ENCODE data around the gene RYR3. TPM values are rescaled to one million over a fixed set of nuclear protein-coding genes. Genes with fewer than 3 reads are reported as not detected.

RYR3 gene
- polyA plus RNA-seq, 2 donors: 1.0 to 1.8 TPM

DNA sequence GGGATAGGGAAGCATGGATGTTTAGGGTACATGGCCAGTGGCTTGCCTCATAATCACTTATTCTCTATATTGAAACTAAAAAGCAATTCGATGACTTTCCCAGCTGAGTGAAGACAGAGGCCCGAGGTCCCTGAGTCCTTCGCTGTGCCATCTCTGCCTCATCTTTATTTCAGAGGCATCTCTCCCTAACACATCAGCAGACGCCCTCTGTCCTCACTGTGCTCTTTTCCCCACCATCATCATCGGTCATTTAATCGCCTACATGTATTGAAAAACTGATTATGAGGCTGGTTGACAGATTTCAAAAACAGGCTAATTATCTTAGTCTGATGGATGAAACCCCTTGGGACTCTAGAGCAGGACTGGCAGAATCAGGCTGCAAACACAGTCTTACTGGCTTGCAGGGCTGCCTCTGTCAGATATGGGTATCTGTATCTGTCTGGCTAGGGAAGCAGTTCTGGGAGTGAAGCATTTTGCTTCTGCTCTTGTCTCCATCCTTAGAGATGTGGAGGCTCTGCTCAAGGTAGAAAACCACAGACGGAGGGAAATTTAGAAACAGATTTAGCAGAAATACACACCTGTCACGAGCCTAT, 366.6 kb downstream of the RYR3 start:
- H3K4me1 ChIP-seq (ENCODE audit: control insufficient read depth in 2 of 2, insufficient read depth in 2 of 2, low read length in 1 of 2): no peaks in the 10 kb centered on the region
- no peaks in the 10 kb centered on the region for H3K36me3 ChIP-seq (ENCODE audit: control insufficient read depth in 2 of 2, insufficient read depth in 2 of 2, low read length in 1 of 2)
- no peak overlapping the region for H3K27ac ChIP-seq (ENCODE audit: low read depth in 2 of 2, low read length in 1 of 2)
- 79 to 85% methylated on average over 8 of the region's 8 CpGs for WGBS, 2 donors
- H3K4me3 ChIP-seq (ENCODE audit: low read depth in 1 of 2, low read length in 2 of 2): no peak overlapping the region
- no peaks in the 10 kb centered on the region for H3K9me3 ChIP-seq (ENCODE audit: control insufficient read depth in 2 of 2, insufficient read depth in 1 of 2, low read depth in 1 of 2, low read length in 1 of 2)
- H3K27me3 ChIP-seq (ENCODE audit: control insufficient read depth in 1 of 2, insufficient read depth in 2 of 2, low read length in 2 of 2): no peaks in the 10 kb centered on the region

DNA sequence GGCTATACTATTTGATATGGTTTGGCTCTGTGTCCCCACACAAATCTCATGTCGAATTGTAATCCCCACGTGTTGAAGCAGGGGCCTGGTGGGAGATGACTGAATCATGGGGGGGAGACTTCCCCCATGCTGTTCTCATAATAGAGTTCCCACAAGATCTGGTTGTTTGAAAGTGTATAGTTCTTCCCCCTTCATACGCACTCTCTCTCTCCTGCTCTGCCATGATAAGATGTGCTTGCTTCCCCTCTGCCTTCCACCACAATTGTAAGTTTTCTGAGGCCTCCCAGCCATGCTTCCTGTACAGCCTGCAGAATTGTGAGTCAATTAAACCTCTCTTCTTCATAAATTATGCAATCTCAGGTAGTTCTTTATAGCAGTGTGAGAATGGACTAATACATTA, 367.4 kb downstream of the RYR3 start:
- H3K9me3 ChIP-seq (ENCODE audit: control insufficient read depth in 2 of 2, insufficient read depth in 1 of 2, low read depth in 1 of 2, low read length in 1 of 2): no peaks in the 10 kb centered on the region
- H3K4me1 ChIP-seq (ENCODE audit: control insufficient read depth in 2 of 2, insufficient read depth in 2 of 2, low read length in 1 of 2): no peaks in the 10 kb centered on the region
- H3K36me3 ChIP-seq (ENCODE audit: control insufficient read depth in 2 of 2, insufficient read depth in 2 of 2, low read length in 1 of 2): no peaks in the 10 kb centered on the region
- H3K27ac ChIP-seq (ENCODE audit: low read depth in 2 of 2, low read length in 1 of 2): no peak overlapping the region
- no peak overlapping the region for H3K4me3 ChIP-seq (ENCODE audit: low read depth in 1 of 2, low read length in 2 of 2)
- H3K27me3 ChIP-seq (ENCODE audit: control insufficient read depth in 1 of 2, insufficient read depth in 2 of 2, low read length in 2 of 2): no peaks in the 10 kb centered on the region
- 46 to 49% methylated on average over 3 of the region's 3 CpGs for WGBS, 2 donors

DNA sequence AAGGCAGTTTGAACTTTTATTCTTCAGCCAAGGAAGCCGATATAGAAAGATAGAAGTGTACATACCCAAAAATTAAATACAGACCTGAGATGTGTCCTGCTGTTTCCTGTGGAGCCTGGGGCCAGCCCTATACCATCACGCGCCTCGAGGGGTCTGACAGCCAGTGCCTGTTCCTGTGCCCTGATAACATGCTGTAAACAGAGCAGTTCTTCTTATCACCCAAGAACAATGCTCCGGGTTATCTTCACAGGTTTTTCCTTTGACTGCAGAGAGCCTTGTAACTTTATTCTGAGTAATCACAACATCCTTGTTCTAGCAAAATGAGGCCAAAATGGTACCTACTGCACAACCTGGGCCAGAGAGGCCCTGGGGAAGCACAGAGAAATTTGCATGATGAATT, 367.8 kb downstream of the RYR3 start:
- Histone ChIP-seq H3K27ac (ENCODE audit: low read depth in 2 of 2, low read length in 1 of 2) (no peak overlapping the region), H3K36me3 (ENCODE audit: control insufficient read depth in 2 of 2, insufficient read depth in 2 of 2, low read length in 1 of 2) (no peaks in the 10 kb centered on the region), H3K9me3 (ENCODE audit: control insufficient read depth in 2 of 2, insufficient read depth in 1 of 2, low read depth in 1 of 2, low read length in 1 of 2) (peaks cover 0 to under 1% of the 10 kb centered on the region in 2 donors), H3K4me3 (ENCODE audit: low read depth in 1 of 2, low read length in 2 of 2) (no peak overlapping the region), H3K27me3 (ENCODE audit: control insufficient read depth in 1 of 2, insufficient read depth in 2 of 2, low read length in 2 of 2) (no peaks in the 10 kb centered on the region), H3K4me1 (ENCODE audit: control insufficient read depth in 2 of 2, insufficient read depth in 2 of 2, low read length in 1 of 2) (no peaks in the 10 kb centered on the region)
- WGBS, 2 donors: 52 to 64% methylated on average over 5 of the region's 5 CpGs

DNA sequence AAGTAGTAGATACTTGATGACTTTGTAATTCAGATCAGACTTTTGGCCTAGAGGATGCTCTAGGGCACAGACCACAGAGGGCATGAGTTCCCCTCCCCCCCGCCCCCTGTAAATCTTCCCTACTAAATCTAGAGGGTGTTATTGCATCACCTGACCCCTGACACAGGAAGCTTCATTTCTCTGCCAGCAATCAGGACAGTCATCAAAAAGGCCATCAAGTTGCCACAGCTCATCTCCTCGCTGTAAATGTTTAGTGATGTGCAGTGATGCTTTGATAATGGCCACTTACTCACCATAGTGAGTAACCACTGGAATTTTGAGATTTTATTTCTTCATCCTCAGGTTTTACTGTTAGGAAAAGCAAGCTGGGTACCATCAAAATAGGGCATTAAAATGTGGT, 368.3 kb downstream of the RYR3 start:
- no peak overlapping the region for H3K27ac ChIP-seq (ENCODE audit: low read depth in 2 of 2, low read length in 1 of 2)
- H3K4me3 ChIP-seq (ENCODE audit: low read depth in 1 of 2, low read length in 2 of 2): no peak overlapping the region
- no peaks in the 10 kb centered on the region for H3K27me3 ChIP-seq (ENCODE audit: control insufficient read depth in 1 of 2, insufficient read depth in 2 of 2, low read length in 2 of 2)
- H3K36me3 ChIP-seq (ENCODE audit: control insufficient read depth in 2 of 2, insufficient read depth in 2 of 2, low read length in 1 of 2): no peaks in the 10 kb centered on the region
- H3K9me3 ChIP-seq (ENCODE audit: control insufficient read depth in 2 of 2, insufficient read depth in 1 of 2, low read depth in 1 of 2, low read length in 1 of 2): peaks cover 0 to 2% of the 10 kb centered on the region in 2 donors
- WGBS, 2 donors: 42 to 70% methylated on average over 2 of the region's 2 CpGs
- H3K4me1 ChIP-seq (ENCODE audit: control insufficient read depth in 2 of 2, insufficient read depth in 2 of 2, low read length in 1 of 2): no peaks in the 10 kb centered on the region

DNA sequence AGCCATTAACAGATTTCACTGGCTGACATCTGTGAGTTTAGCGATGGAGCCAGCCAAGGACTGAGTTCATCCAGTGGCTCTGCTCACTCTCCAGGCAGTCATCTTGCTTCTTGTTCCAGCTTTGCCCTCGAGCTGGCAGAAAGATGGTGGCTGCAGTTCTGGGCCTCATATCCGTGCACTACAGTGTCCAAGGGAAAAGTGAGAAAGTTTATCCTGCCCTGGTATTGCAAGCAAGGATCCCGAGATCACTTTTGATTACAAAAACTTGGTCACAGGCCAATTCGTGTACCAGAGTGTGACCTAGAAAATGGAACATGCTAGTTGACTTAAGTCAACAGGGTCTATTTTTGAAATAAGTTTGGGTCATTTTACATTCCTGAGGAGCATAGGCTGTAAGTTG, 369.6 kb downstream of the RYR3 start:
- WGBS, 2 donors: 68 to 70% methylated on average over 5 of the region's 5 CpGs
- no peaks in the 10 kb centered on the region for H3K36me3 ChIP-seq (ENCODE audit: control insufficient read depth in 2 of 2, insufficient read depth in 2 of 2, low read length in 1 of 2)
- H3K27ac ChIP-seq (ENCODE audit: low read depth in 2 of 2, low read length in 1 of 2): no peak overlapping the region
- no peak overlapping the region for H3K4me3 ChIP-seq (ENCODE audit: low read depth in 1 of 2, low read length in 2 of 2)
- peaks cover 0 to 2% of the 10 kb centered on the region in 2 donors for H3K9me3 ChIP-seq (ENCODE audit: control insufficient read depth in 2 of 2, insufficient read depth in 1 of 2, low read depth in 1 of 2, low read length in 1 of 2)
- H3K27me3 ChIP-seq (ENCODE audit: control insufficient read depth in 1 of 2, insufficient read depth in 2 of 2, low read length in 2 of 2): no peaks in the 10 kb centered on the region
- no peaks in the 10 kb centered on the region for H3K4me1 ChIP-seq (ENCODE audit: control insufficient read depth in 2 of 2, insufficient read depth in 2 of 2, low read length in 1 of 2)

DNA sequence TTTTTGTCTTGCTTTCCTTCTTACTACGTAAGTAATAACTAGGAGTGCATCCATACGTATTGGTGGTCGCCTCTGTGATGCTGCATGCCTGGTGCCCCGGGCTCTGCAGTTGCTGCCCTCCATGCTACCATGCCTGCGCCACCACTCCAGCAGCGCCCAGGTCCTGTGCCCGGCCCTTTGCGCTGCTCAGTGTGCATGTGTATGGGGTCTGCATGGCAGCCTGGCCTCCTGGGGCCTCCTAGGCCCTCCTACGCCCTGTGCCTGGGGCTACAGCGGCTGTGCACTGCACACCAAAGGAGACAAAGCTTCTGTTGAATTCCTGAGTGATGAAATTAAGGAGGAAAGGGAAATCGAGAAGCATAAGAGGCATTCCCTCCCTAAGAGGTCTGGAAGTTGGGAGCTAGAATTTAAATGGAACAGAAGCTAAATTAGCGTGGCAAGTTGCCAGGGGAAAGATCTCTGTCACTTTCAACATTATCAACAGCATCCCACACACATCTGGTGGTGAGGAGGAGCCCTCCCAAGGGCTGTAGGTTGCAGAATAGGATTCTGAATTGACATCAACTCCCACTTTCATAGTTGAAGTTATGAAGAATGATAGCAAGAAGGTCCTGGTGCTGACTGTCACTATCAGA, 382.5 kb downstream of the RYR3 start:
- H3K9me3 ChIP-seq (ENCODE audit: control insufficient read depth in 2 of 2, insufficient read depth in 1 of 2, low read depth in 1 of 2, low read length in 1 of 2): no peaks in the 10 kb centered on the region
- H3K27ac ChIP-seq (ENCODE audit: low read depth in 2 of 2, low read length in 1 of 2): no peak overlapping the region
- H3K27me3 ChIP-seq (ENCODE audit: control insufficient read depth in 1 of 2, insufficient read depth in 2 of 2, low read length in 2 of 2): no peaks in the 10 kb centered on the region
- no peaks in the 10 kb centered on the region for H3K4me1 ChIP-seq (ENCODE audit: control insufficient read depth in 2 of 2, insufficient read depth in 2 of 2, low read length in 1 of 2)
- no peak overlapping the region for H3K4me3 ChIP-seq (ENCODE audit: low read depth in 1 of 2, low read length in 2 of 2)
- H3K36me3 ChIP-seq (ENCODE audit: control insufficient read depth in 2 of 2, insufficient read depth in 2 of 2, low read length in 1 of 2): no peaks in the 10 kb centered on the region
- WGBS, 2 donors: 84 to 85% methylated on average over 12 of the region's 12 CpGs

DNA sequence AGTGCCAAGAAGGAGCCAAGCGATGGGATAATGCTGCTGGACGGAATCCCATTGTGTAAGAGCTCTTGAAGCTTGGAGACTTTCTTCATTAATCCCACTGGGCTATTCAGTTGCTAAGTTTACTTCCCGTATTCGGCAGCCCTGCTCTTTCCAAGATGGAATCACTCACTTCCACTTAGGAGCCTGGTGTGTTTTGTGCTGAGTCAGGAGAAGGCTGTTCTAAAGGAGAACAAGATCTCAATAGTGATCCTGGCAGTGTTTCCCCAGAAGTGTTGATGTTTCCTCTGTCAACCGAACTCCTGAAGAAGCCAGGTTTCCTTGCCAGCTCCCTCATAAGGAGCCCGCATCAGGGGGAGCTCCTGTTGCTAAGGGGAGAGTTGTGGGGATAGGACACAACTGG, 387.4 kb downstream of the RYR3 start:
- no peak overlapping the region for H3K27ac ChIP-seq (ENCODE audit: low read depth in 2 of 2, low read length in 1 of 2)
- H3K4me3 ChIP-seq (ENCODE audit: low read depth in 1 of 2, low read length in 2 of 2): no peak overlapping the region
- no peaks in the 10 kb centered on the region for H3K36me3 ChIP-seq (ENCODE audit: control insufficient read depth in 2 of 2, insufficient read depth in 2 of 2, low read length in 1 of 2)
- no peaks in the 10 kb centered on the region for H3K9me3 ChIP-seq (ENCODE audit: control insufficient read depth in 2 of 2, insufficient read depth in 1 of 2, low read depth in 1 of 2, low read length in 1 of 2)
- H3K4me1 ChIP-seq (ENCODE audit: control insufficient read depth in 2 of 2, insufficient read depth in 2 of 2, low read length in 1 of 2): no peaks in the 10 kb centered on the region
- H3K27me3 ChIP-seq (ENCODE audit: control insufficient read depth in 1 of 2, insufficient read depth in 2 of 2, low read length in 2 of 2): no peaks in the 10 kb centered on the region
- WGBS, 2 donors: 61 to 72% methylated on average over 6 of the region's 6 CpGs

DNA sequence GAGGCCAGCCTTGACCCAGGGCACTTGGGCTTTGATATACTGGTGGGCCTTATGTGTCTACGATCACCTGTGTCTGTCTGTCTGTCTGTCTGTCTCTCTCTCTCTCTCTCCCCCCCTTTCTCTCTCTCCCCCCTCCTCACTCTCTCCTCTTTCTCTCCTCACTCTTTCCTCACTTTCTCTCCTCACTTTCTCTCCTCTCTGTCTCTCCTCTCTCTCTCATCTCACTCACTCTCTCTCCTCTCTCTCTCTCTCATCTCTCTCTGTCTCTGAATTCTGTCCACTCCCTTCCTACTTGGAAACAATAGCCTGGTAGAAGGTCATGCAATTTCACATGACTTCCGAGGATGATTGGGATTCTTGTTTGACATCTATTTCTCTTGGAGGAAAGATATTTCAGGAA, 388.4 kb downstream of the RYR3 start:
- H3K27me3 ChIP-seq (ENCODE audit: control insufficient read depth in 1 of 2, insufficient read depth in 2 of 2, low read length in 2 of 2): no peaks in the 10 kb centered on the region
- no peak overlapping the region for H3K4me3 ChIP-seq (ENCODE audit: low read depth in 1 of 2, low read length in 2 of 2)
- H3K4me1 ChIP-seq (ENCODE audit: control insufficient read depth in 2 of 2, insufficient read depth in 2 of 2, low read length in 1 of 2): no peaks in the 10 kb centered on the region
- H3K27ac ChIP-seq (ENCODE audit: low read depth in 2 of 2, low read length in 1 of 2): no peak overlapping the region
- WGBS, 2 donors: 86 to 93% methylated on average over 2 of the region's 2 CpGs
- no peaks in the 10 kb centered on the region for H3K36me3 ChIP-seq (ENCODE audit: control insufficient read depth in 2 of 2, insufficient read depth in 2 of 2, low read length in 1 of 2)
- H3K9me3 ChIP-seq (ENCODE audit: control insufficient read depth in 2 of 2, insufficient read depth in 1 of 2, low read depth in 1 of 2, low read length in 1 of 2): no peaks in the 10 kb centered on the region

DNA sequence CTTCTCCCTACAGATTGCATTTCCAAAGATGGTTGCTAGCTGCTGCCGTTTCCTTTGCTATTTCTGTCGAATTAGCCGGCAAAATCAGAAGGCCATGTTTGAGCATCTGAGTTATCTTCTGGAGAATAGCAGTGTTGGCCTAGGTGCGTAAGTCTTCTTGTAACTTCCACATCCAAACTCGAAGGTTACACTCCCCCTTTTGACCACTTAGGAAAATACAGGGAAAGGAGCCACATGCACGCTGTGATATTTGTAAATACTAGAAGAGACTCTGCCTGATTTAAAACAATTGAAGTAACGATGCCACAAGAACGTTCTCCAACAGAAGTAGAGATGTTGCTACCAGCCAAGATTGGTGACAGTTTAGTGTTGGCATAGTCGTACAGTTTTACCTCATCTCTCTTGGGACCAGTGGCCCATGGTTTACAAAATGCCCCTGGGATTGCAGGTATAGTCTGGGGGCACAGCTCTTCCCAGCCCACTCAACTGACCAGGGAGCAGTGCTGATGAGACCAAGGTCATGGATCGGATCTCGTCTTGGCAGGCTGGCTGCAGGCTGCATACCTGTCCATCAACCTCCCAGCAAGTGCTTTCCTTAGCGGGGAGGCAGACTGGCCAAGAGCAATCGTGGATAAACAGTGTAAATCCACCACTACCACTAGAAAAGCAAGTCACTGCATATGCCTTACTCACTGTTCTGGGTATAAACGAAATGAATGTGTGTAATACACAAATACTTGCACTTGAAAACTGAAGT, 389.1 kb downstream of the RYR3 start:
- Histone ChIP-seq H3K27ac (ENCODE audit: low read depth in 2 of 2, low read length in 1 of 2) (no peak overlapping the region), H3K27me3 (ENCODE audit: control insufficient read depth in 1 of 2, insufficient read depth in 2 of 2, low read length in 2 of 2) (no peaks in the 10 kb centered on the region), H3K4me1 (ENCODE audit: control insufficient read depth in 2 of 2, insufficient read depth in 2 of 2, low read length in 1 of 2) (no peaks in the 10 kb centered on the region), H3K36me3 (ENCODE audit: control insufficient read depth in 2 of 2, insufficient read depth in 2 of 2, low read length in 1 of 2) (no peaks in the 10 kb centered on the region), H3K9me3 (ENCODE audit: control insufficient read depth in 2 of 2, insufficient read depth in 1 of 2, low read depth in 1 of 2, low read length in 1 of 2) (no peaks in the 10 kb centered on the region), H3K4me3 (ENCODE audit: low read depth in 1 of 2, low read length in 2 of 2) (no peak overlapping the region)
- WGBS, 2 donors: 61 to 66% methylated on average over 14 of the region's 14 CpGs
